ENCODE data around the gene PCSK2.

DNA sequence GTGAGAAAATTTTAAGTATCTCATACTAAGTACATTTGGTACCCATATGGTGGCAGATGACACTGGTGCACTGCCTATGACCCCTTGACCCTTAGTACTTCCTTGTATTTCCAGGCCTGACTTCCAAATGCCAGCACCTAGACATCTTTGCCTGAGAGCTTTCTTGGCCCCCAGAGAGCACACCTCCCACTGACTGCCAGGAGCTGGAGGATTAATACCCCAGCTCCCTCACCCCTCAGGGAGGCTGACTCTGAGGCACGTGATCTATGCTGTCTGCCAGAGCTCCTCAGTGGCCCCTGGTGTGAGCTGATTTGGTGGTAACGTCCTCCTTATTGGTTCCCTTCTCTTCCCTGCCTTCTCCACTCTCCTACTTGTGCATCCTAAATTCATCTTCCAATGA is 266.3 kb downstream of the PCSK2 start:
- TF ChIP-seq CTCF (IDR thresholded peaks at IDR 0.05; ENCODE audit: low read depth, low read length, missing input control), result no peak
- no peak for TF ChIP-seq JUND (IDR thresholded peaks at IDR 0.05)
- no peak for TF ChIP-seq SP1 (IDR thresholded peaks at IDR 0.05)
- no peak for TF ChIP-seq RXRA (IDR thresholded peaks at IDR 0.05)
- TF ChIP-seq FOXA1 (IDR thresholded peaks at IDR 0.05), result no peak
- TF ChIP-seq HNF4A (conservative IDR thresholded peaks at IDR 0.05), result no peak
- TF ChIP-seq MAX (IDR thresholded peaks at IDR 0.05), result no peak
- no peak for TF ChIP-seq RAD21 (IDR thresholded peaks at IDR 0.05)
- TF ChIP-seq GABPA (IDR thresholded peaks at IDR 0.05 in 1 of 2, conservative IDR thresholded peaks at IDR 0.05 in 1 of 2), result no peak
- TF ChIP-seq, protein P1, sequence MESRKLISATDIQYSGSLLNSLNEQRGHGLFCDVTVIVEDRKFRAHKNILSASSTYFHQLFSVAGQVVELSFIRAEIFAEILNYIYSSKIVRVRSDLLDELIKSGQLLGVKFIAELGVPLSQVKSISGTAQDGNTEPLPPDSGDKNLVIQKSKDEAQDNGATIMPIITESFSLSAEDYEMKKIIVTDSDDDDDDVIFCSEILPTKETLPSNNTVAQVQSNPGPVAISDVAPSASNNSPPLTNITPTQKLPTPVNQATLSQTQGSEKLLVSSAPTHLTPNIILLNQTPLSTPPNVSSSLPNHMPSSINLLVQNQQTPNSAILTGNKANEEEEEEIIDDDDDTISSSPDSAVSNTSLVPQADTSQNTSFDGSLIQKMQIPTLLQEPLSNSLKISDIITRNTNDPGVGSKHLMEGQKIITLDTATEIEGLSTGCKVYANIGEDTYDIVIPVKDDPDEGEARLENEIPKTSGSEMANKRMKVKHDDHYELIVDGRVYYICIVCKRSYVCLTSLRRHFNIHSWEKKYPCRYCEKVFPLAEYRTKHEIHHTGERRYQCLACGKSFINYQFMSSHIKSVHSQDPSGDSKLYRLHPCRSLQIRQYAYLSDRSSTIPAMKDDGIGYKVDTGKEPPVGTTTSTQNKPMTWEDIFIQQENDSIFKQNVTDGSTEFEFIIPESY (IDR thresholded peaks at IDR 0.05), result no peak
- no peak for TF ChIP-seq TAF1 (conservative IDR thresholded peaks at IDR 0.05)
- TF ChIP-seq, protein P2, sequence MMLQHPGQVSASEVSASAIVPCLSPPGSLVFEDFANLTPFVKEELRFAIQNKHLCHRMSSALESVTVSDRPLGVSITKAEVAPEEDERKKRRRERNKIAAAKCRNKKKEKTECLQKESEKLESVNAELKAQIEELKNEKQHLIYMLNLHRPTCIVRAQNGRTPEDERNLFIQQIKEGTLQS (IDR thresholded peaks at IDR 0.05), result no peak
- no peak for TF ChIP-seq REST (IDR thresholded peaks at IDR 0.05)

Measured in liver (tissue), 3 donors.